ENCODE data around the gene CTAG2.
A peak's percentile ranks its signal among the peaks of the same experiment; 100 is the strongest.
"Not testable (repeated sequence)": the region's sequence is repeated elsewhere in the genome, so short reads cannot be mapped to it uniquely, and the experiment has no call there.

The CTAG2 gene

DNA sequence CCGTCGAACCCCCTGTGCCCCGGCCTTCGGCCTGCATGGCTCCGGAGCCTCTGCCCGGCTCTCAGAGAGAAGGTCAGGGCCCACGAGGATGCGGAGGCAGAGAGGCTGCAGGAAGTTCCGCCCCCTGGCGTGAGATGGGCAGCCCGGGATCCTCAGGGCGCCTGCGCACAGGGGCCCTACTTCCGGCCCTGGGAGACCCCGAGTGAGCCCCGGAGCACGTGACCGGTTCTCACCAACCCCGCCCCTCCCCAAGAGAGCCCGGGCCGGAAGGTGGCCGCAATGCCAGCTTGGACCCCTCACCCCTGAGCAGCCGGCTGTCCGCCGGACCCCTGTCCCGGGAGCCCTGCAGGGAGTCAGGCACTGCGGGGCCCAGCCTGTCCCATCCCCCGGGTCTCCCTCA is 34.2 kb downstream of the CTAG2 start, which contains the start of gene CTAG1B:
Gene CTAG1B, minus strand, starts transcription at position 101 of the 400 bp plus-strand sequence. Its CDS starts 64 bp downstream, at position 37.
- not testable (repeated sequence) for DNase-seq (ENCODE audit: low read depth in 1 of 2, low spot score in 1 of 2)

DNA sequence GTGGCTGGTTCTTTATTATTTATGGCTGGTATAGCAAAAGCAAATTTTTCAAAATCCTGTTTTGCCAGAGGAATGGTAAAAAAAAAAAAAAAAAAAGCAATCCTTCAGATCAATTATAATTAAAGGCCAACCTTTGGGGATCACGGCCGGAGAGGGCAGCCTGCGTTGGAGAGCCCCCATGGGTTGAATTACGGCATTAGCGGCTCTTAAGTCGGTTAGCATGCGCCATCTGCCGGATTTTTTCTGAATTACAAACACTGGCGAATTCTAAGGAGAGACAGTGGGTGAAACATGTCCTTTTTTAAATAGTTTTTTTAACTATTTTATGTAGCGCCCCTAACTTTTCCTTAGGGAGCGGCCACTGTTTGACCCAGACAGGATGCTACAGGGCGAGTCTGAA is 39.8 kb downstream of the CTAG2 start:
- DNase-seq (ENCODE audit: low read depth in 1 of 2, low spot score in 1 of 2); in situ Hi-C loops (cut with HindIII; ENCODE audit: low pct_unique_long_range_greater_than_20kb, low sequenced_read_pairs): not testable (repeated sequence)

More for the DNA sequence above, 34.2 kb downstream of the CTAG2 start, which contains the start of gene CTAG1B:
- in situ Hi-C loops (cut with HindIII; ENCODE audit: low pct_unique_long_range_greater_than_20kb, low sequenced_read_pairs), result not testable (repeated sequence)

DNA sequence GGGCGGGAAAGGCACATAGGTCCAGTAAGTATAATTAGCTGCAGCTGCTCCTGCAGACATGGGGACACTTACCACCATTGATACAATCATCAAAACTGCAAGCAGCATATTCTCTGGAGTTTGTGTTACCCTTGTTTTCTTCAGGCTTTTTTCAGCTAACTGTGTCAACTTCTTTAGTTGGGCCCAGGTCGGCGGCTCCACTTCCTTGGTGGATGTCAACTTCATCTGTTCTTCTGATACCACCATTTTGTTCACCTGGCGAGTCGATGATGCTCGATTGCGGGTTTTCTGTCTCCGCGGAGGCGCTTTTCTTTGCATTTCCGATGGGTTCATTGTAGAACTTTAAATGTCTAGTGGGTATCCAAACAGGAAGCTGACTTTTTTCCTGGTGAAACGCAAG is 42.2 kb downstream of the CTAG2 start:
- in situ Hi-C loops (cut with HindIII; ENCODE audit: low pct_unique_long_range_greater_than_20kb, low sequenced_read_pairs); DNase-seq (ENCODE audit: low read depth in 1 of 2, low spot score in 1 of 2): not testable (repeated sequence)

DNA sequence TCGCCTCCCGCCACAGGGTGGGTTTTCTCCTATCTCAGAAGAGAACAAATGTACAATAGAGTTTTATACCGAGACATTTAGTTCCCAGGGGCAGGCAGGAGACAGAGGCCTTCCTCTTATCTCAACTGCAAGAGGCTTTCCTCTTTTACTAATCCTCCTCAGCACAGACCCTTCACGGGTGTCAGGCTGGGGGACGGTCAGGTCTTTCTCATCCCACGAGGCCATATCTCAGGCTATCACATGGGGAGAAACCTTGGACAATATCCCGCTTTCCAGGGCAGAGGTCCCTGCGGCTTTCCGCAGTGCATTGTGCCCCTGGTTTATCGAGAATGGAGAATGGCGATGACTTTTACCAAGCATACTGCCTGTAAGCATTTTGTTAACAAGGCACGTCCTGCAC is 44.6 kb downstream of the CTAG2 start:
- DNase-seq (ENCODE audit: low read depth in 1 of 2, low spot score in 1 of 2); in situ Hi-C loops (cut with HindIII; ENCODE audit: low pct_unique_long_range_greater_than_20kb, low sequenced_read_pairs): not testable (repeated sequence)

DNA sequence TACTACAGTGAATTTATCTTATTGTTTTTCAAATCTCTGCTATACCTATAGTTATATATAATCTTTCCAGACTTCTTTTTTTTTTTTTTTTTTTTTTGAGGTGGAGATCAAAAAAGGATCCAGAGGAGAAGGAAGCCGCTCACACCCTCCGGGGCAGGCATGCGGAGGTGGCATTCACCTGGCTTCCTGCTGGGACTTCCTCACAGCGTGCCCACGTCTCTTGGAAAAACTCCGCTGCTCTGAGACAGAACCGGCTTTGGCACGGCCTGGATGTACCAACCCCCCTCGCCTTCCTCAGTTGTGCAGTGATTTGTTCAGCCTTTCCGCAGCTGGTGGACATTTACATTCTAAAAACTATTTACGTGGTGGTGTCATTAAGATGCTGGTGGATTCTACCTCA is 45.4 kb downstream of the CTAG2 start:
- DNase-seq (ENCODE audit: low read depth in 1 of 2, low spot score in 1 of 2); in situ Hi-C loops (cut with HindIII; ENCODE audit: low pct_unique_long_range_greater_than_20kb, low sequenced_read_pairs): not testable (repeated sequence)

DNA sequence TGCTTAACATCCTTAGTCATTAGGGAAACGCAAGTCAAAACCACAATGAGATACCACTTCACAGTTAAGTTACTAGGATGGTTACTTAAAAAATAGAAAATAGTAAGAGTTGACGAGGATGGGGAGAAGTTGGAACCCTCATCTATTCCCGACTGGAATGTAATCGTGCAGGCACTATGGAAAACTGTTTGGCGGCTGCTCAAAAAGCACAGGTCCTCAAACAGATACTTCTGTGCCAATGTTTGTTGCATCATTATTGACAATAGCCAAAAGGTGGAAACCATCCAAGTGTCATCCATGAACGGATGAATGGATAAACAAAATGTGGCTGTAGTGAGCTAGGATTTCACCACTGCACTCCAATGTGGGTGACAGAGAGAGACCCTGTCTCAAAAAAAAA is 46.0 kb downstream of the CTAG2 start:
- DNase-seq (ENCODE audit: low read depth in 1 of 2, low spot score in 1 of 2), result peak in 1 of 2 experiments; percentile 64
- in situ Hi-C loops (cut with HindIII; ENCODE audit: low pct_unique_long_range_greater_than_20kb, low sequenced_read_pairs), result no loop called here
- no peak for TF ChIP-seq JUND (IDR thresholded peaks at IDR 0.05; ENCODE audit: low read depth)

DNA sequence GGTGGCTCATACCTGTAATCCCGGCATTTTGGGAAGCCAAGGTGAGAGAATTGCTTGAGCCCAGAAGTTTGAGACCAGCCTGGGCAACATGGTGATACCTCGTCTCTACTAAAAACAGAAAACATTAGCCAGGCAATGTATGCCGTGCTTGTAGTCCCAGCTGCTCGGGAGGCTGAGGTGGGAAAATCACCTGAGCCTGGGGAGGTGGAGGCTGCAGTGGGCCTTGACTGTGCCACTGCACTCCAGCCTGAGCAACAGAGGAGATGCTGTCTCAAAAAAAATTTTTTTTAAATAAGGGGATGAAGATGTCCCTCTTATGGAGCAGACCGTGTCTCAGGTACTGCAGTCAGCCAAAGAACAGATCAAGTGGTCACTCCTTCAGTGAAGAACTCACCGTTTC is 47.8 kb downstream of the CTAG2 start:
- no peak for DNase-seq (ENCODE audit: low read depth in 1 of 2, low spot score in 1 of 2)
- in situ Hi-C loops (cut with HindIII; ENCODE audit: low pct_unique_long_range_greater_than_20kb, low sequenced_read_pairs), result no loop called here
- TF ChIP-seq JUND (IDR thresholded peaks at IDR 0.05; ENCODE audit: low read depth), result no peak

DNA sequence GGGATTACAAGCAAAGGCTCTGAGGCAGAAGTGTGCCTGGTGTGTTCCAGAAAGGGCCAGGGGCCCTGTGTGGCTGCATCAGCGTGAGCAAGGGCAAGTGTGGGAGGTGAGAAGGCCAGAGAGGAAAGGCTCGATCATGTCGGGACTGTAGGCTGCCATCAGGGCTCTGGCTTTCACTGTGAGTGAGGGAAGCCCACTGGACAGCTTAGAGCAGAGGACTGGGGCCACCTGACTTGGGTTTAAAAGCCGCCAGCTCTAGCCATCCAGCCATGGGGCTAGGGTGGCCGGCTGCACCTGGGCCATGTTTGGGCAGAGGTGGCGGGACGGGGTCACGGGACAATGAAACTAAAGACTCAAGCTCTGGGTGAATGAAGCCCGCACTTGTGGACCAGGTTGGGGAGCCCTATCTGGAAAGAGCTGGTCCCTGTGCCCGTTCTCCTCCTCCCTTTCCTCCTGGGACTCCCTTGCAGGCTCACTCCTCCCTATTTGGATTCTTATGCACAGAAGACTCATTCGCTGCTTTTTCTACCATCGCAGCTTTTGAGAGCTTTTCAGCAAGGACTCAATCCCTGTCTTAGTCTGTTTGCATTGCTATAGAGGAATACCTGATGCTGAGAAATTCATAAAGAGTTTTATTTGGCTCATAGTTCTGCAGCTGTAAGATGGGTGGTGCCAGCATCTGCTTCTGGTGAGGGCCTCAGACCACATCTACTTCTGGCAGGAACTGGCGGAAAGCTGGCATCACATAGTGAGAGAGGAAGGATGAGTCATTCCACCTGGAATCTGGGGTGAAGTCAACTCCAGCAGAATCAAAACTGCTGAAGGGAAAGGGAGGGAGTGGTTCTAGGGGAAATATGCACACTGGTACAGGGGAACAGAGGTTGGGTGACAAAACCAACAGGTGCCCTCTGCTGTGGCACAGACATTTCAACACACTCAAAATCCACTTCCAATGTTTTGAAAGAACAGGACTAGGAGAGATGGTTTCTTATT is 49.6 kb downstream of the CTAG2 start:
- in situ Hi-C loops (cut with HindIII; ENCODE audit: low pct_unique_long_range_greater_than_20kb, low sequenced_read_pairs), result no loop called here
- no peak for TF ChIP-seq JUND (IDR thresholded peaks at IDR 0.05; ENCODE audit: low read depth)

DNA sequence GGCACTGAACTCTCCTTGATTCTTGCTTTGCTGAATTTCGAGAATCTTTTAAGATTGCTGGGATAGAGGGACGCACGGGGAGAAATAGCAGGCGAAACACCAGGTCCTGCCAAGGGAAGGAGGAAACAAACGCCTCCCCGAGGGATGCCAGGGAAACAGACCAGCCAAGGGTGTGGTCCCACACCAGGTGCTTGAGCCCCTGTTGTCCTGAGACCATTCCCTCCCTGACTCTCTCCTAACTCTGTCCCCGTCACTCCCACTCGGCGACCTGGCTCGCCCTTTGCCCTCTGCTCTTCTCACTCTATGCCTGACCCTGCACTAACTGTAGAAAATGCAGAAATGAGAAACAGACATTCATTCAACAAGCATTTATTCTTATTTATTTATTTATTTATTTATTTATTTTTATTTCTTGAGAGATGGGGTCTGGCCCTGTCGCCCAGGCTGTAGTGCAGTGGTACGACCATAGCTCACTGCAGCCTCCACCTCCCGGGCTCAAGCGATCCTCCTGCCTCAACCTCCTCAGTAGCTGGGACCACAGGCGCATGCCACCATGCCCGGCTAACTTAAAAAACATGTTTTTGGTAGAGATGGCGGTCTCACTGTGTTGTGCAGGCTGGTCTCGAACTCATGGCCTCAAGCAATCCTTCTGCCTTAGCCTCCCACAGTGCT is 50.5 kb downstream of the CTAG2 start:
- in situ Hi-C loops (cut with HindIII; ENCODE audit: low pct_unique_long_range_greater_than_20kb, low sequenced_read_pairs), result no loop called here
- DNase-seq (ENCODE audit: low read depth in 1 of 2, low spot score in 1 of 2), result no peak
- no peak for TF ChIP-seq JUND (IDR thresholded peaks at IDR 0.05; ENCODE audit: low read depth)

More for the DNA sequence above, 49.6 kb downstream of the CTAG2 start:
- no peak for DNase-seq (ENCODE audit: low read depth in 1 of 2, low spot score in 1 of 2)

DNA sequence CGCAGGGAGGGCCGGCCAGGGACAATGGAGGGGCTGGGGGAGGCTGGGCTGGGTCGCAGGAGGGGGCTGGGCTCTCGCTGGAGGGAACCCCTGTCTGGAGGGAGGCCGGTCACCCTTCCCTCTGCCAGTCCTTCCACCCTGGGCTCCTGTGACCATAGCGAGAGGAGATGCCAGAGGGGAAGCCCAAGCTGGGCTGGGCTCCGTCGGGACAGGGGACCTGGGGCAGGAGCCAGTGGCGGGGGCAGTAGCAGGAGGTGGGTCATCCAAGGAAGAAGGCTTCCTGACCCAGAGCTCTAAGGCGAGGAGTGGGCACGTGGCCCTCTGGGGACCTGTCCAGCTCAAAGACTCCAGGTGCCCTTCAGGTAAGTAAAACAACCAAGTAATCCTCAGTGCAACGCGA is 51.2 kb downstream of the CTAG2 start:
- in situ Hi-C loops (cut with HindIII; ENCODE audit: low pct_unique_long_range_greater_than_20kb, low sequenced_read_pairs), result no loop called here
- TF ChIP-seq JUND (IDR thresholded peaks at IDR 0.05; ENCODE audit: low read depth), result no peak
- DNase-seq (ENCODE audit: low read depth in 1 of 2, low spot score in 1 of 2), result no peak

All from T47D (cell line).